GM23338 (cell line): ENCODE results near the gene AMBRA1. TPM values are rescaled to one million over a fixed set of nuclear protein-coding genes. Genes with fewer than 3 reads are reported as not detected.

Experiments used
- ATAC-seq: fragments of 200-7000 bp; cut with Tn5 transposase; 3 replicates; pipeline ENCODE4 v1.9.1; 2020
- DNase-seq: peaks from one replicate; pipeline ENCODE4 v3.0.0-alpha.2; 2015; ENCODE audit warnings: low spot score
- H2AFZ ChIP-seq: fragments of 200-600 bp; sonication (generic); 2 replicates; pipeline ENCODE4 v1.8.0; 2016; ENCODE audit warnings: antibody characterized with exemption, mild to moderate bottlenecking, moderate library complexity
- H3F3A ChIP-seq: fragments of 200-600 bp; sonication (generic); replicated peaks from 2 replicates; pipeline ENCODE4 v1.8.0; 2017; ENCODE audit warnings: antibody characterized with exemption, mixed run types, low read depth
- H3K27ac ChIP-seq: fragments of 200-600 bp; sonication (generic); 2 replicates; pipeline ENCODE4 v1.6.1; 2016; ENCODE audit warnings: low read depth
- H3K27me3 ChIP-seq: fragments of 200-600 bp; sonication (generic); 2 replicates; pipeline ENCODE4 v1.8.0; 2016; ENCODE audit warnings: mild to moderate bottlenecking, mixed run types, moderate library complexity; ENCODE audit not compliant: insufficient read depth
- H3K36me3 ChIP-seq: fragments of 200-600 bp; sonication (generic); 2 replicates; pipeline ENCODE4 v1.8.0; 2016; ENCODE audit warnings: mild to moderate bottlenecking; ENCODE audit not compliant: insufficient read depth
- H3K4me1 ChIP-seq: fragments of 200-600 bp; sonication (generic); 2 replicates; pipeline ENCODE4 v1.8.0; 2016; ENCODE audit warnings: mild to moderate bottlenecking, moderate library complexity; ENCODE audit not compliant: insufficient read depth
- H3K4me2 ChIP-seq: fragments of 200-600 bp; sonication (generic); 2 replicates; pipeline ENCODE4 v1.7.1; 2017; ENCODE audit warnings: mixed run types
- H3K4me3 ChIP-seq: fragments of 200-600 bp; sonication (generic); 2 replicates; pipeline ENCODE4 v1.6.1; 2016; ENCODE audit warnings: mixed run types
- H3K79me2 ChIP-seq: fragments of 200-600 bp; sonication (generic); replicated peaks from 2 replicates; pipeline ENCODE4 v1.8.0; 2017; ENCODE audit warnings: mild to moderate bottlenecking; ENCODE audit not compliant: insufficient read depth
- H3K9me2 ChIP-seq: fragments of 200-600 bp; sonication (generic); 2 replicates; pipeline ENCODE4 v1.8.0; 2017; ENCODE audit not compliant: insufficient read depth
- H4K20me1 ChIP-seq: fragments of 200-600 bp; sonication (generic); replicated peaks from 2 replicates; pipeline ENCODE4 v1.8.0; 2017; ENCODE audit warnings: mild to moderate bottlenecking; ENCODE audit not compliant: insufficient read depth
- H3K27ac Mint-ChIP-seq: 2 replicates; pipeline ENCODE4 v1.8.0; 2020; ENCODE audit warnings: inconsistent platforms, mild to moderate bottlenecking, moderate library complexity, mixed read lengths
- H3K27me3 Mint-ChIP-seq: 3 replicates; pipeline ENCODE4 v1.8.0; 2022; ENCODE audit warnings: low read depth, mild to moderate bottlenecking, moderate library complexity, mixed read lengths, inconsistent platforms; ENCODE audit not compliant: insufficient read depth, poor library complexity
- H3K36me3 Mint-ChIP-seq: 3 replicates; pipeline ENCODE4 v1.8.0; 2021; ENCODE audit warnings: low read depth, mild to moderate bottlenecking, inconsistent platforms, moderate library complexity, mixed read lengths
- H3K4me1 Mint-ChIP-seq: 3 replicates; pipeline ENCODE4 v1.8.0; 2020; ENCODE audit warnings: mild to moderate bottlenecking, inconsistent platforms, mixed read lengths
- H3K4me3 Mint-ChIP-seq: 3 replicates; pipeline ENCODE4 v1.8.0; 2021; ENCODE audit warnings: moderate library complexity, mild to moderate bottlenecking, inconsistent platforms, mixed read lengths
- H3K9me3 Mint-ChIP-seq: 3 replicates; pipeline ENCODE4 v1.8.0; 2020; ENCODE audit warnings: moderate library complexity, mild to moderate bottlenecking, inconsistent platforms, mixed read lengths
- CREB1 ChIP-seq: fragments of 250-450 bp; sonication (Bioruptor Pico); IDR thresholded peaks from 2 replicates; pipeline ENCODE4 v1.5.0; 2020; ENCODE audit warnings: low read depth, mild to moderate bottlenecking, moderate library complexity
- CTCF ChIP-seq, 2 experiments: fragments of 200-600 bp in 1 of 2; sonication (generic) in 1 of 2; conservative IDR thresholded peaks; 2 replicates each; pipeline versions ENCODE4 v1.5.1 to v1.6.1; 2016 to 2017; ENCODE audit warnings: antibody characterized with exemption in 2 of 2, low read depth in 2 of 2, mild to moderate bottlenecking in 2 of 2, moderate library complexity in 1 of 2
- ETS1 ChIP-seq: IDR thresholded peaks from 2 replicates; pipeline ENCODE4 v1.6.1; 2016; ENCODE audit warnings: antibody characterized with exemption
- EZH2 ChIP-seq: fragments of 200-600 bp; sonication (generic); IDR thresholded peaks from one replicate; pipeline ENCODE4 v1.8.0; 2017; ENCODE audit warnings: antibody characterized with exemption, mild to moderate bottlenecking, low read depth; ENCODE audit not compliant: unreplicated experiment
- EZH2phosphoT487 ChIP-seq: fragments of 200-600 bp; sonication (generic); IDR thresholded peaks from one replicate; pipeline ENCODE4 v1.8.1; 2018; ENCODE audit warnings: antibody characterized with exemption; ENCODE audit not compliant: unreplicated experiment
- JUNB ChIP-seq: IDR thresholded peaks from one replicate; pipeline ENCODE4 v1.6.1; 2016; ENCODE audit warnings: antibody characterized with exemption; ENCODE audit not compliant: unreplicated experiment
- NANOG ChIP-seq: IDR thresholded peaks from 2 replicates; pipeline ENCODE4 v1.6.1; 2016; ENCODE audit warnings: antibody characterized with exemption, borderline replicate concordance
- STAT1 ChIP-seq: IDR thresholded peaks from one replicate; pipeline ENCODE4 v1.6.1; 2016; ENCODE audit warnings: antibody characterized with exemption; ENCODE audit not compliant: unreplicated experiment
- ZNF331 ChIP-seq: fragments of 250-450 bp; sonication (Bioruptor Pico); IDR thresholded peaks from 2 replicates; pipeline ENCODE4 v1.5.0; 2020; ENCODE audit warnings: low read depth, mild to moderate bottlenecking, moderate library complexity
- polyA plus RNA-seq: library from polyadenylated mRNA; unstranded; fragments of >200 nt; fragmentation: Nextera tagmentation; extraction: Ambion mirVana; gene quantifications from 2 replicates; pipeline ENCODE4 v1.2.1, GENCODE V29; 2016
- total RNA-seq: library from RNA; depleted of rRNA; stranded (reverse); fragments of >200 nt; shearing (Covaris generic); gene quantifications from 2 replicates; pipeline ENCODE4 v1.2.3, GENCODE V29; 2014

Gene AMBRA1
- total and polyA plus RNA-seq, 2 experiments from 2014 or later, result 8.3 to 34.8 TPM

GRCh38 chr11:46491661-46492330 is 102.0 kb downstream of the AMBRA1 start (continued):
- TF ChIP-seq CTCF (conservative IDR thresholded peaks at IDR 0.05; ENCODE audit: low read depth in 2 of 2) (no peak), EZH2phosphoT487 (no peak)

- DNase-seq, result no peak
- Histone ChIP-seq H3K79me2 (no peaks in the 10 kb centered on the region), H4K20me1 (peaks cover 5% of the 10 kb centered on the region), H3K27me3 (no peaks in the 10 kb centered on the region), H3K4me2 (no peak overlapping the region), H3K27ac (no peak overlapping the region), H3K36me3 (0 out of 2 replicates have a peak, but pooled peaks cover 3% of the 10 kb centered on the region), H3K4me3 (no peak overlapping the region), H2AFZ (no peak overlapping the region), H3K4me1 (no peaks in the 10 kb centered on the region), H3F3A (no peaks in the 10 kb centered on the region; the same call in 1 of the 2 replicates), H3K9me2 (no peaks in the 10 kb centered on the region)
- Mint-ChIP-seq H3K4me1 (peaks cover 6% of the 10 kb centered on the region; the same call in 2 of the 3 replicates), H3K4me3 (no peak overlapping the region), H3K9me3 (no peaks in the 10 kb centered on the region), H3K36me3 (peaks cover 4% of the 10 kb centered on the region; the same call in 1 of the 3 replicates), H3K27ac (no peak overlapping the region), H3K27me3 (peaks cover 10% of the 10 kb centered on the region)
- no peak for ATAC-seq
- TF ChIP-seq CREB1, result no peak
- TF ChIP-seq JUNB, result no peak
- no peak for TF ChIP-seq NANOG
- no peak for TF ChIP-seq ETS1
- no peak for TF ChIP-seq STAT1
- TF ChIP-seq EZH2phosphoT487, result no peak
- TF ChIP-seq ZNF331 (CRISPR knock-in tag), result no peak
- TF ChIP-seq CTCF (conservative IDR thresholded peaks at IDR 0.05; ENCODE audit: low read depth in 2 of 2), result no peak
- no peak for TF ChIP-seq EZH2
Observed at GRCh38 chr11:46490666-46491065, 103.2 kb downstream of the AMBRA1 start.
